ENCODE results near the gene OTX1.

OTX1 gene

DNA sequence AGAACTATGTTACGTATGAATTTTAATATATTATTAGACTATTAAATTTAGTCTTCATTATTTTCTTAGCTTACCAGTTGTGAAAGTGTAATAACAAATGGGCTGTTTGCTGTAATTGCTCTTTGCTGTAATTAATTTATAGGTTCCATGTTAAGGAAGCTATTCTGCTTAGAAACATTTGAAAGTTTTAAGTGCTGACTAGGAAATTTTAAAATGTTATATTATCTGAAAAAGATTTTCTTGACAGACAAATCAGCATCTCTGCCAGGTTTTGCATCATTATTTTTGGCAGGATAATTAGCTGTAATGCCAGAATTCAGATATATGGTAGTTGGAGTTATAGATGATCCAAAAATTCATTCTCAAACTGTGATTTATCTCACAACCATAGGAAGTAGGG lies 42.2 kb downstream of the OTX1 start:
- FAIRE-seq = no peak
- no peak for TF ChIP-seq POLR2A (IDR thresholded peaks at IDR 0.05; ENCODE audit: low read depth, low read length)

DNA sequence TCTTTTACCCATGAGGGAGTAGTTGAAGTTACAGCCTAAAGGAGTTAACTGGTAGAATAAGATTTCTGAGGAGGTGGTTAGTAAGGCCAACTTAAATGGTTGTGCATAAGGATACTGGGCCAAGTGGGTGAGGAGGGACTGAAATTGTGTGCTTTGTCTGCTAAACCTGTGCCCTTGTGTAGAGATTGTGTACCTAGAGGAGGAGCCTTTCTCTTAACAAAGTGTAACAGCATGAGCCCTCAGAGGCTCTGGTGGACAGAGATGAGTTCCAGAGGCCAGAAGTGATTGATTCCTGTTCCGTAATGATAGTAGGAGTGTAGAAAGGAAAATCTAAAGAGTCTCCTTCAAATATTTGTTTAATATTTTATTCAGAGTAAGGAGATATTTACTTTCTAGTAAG lies 42.9 kb downstream of the OTX1 start:
- TF ChIP-seq POLR2A (IDR thresholded peaks at IDR 0.05; ENCODE audit: low read depth, low read length) = no peak
- DNase-seq (ENCODE audit: insufficient read length, low spot score) (no peak), FAIRE-seq (no peak)

More for the DNA sequence above, 42.2 kb downstream of the OTX1 start:
- DNase-seq (ENCODE audit: insufficient read length, low spot score) = no peak

DNA sequence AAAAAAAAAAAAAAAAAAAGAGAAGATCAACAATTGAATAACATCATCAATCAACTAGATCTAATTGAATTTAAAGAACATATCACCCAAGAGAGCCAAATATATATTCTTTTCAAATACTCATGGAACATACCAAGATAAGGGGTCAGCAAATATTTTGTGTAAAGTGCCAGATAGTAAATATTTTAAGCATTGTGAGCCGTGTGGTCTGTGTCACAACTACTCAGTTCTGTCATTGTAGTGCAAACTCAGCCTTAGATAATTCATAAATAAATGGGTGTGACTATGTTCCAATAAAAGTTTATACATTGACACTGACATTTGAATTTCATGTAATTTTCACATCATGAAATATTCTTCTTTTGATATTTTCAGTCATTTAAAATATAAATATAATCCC lies 45.9 kb downstream of the OTX1 start:
- DNase-seq (ENCODE audit: insufficient read length, low spot score) = no peak
- no peak for FAIRE-seq
- TF ChIP-seq POLR2A (IDR thresholded peaks at IDR 0.05; ENCODE audit: low read depth, low read length) = no peak

GRCh38 chr2:63099032-63099431 lies 48.4 kb downstream of the OTX1 start:
- FAIRE-seq (no peak), DNase-seq (ENCODE audit: insufficient read length, low spot score) (no peak)
- TF ChIP-seq POLR2A (IDR thresholded peaks at IDR 0.05; ENCODE audit: low read depth, low read length) = no peak

- DNase-seq (ENCODE audit: insufficient read length, low spot score) = no peak
- TF ChIP-seq POLR2A (IDR thresholded peaks at IDR 0.05; ENCODE audit: low read depth, low read length) = no peak
- no peak for FAIRE-seq
These were observed 51.3 kb downstream of the OTX1 start for GRCh38 chr2:63101954-63102353.

- TF ChIP-seq POLR2A (IDR thresholded peaks at IDR 0.05; ENCODE audit: low read depth, low read length) = no peak
- DNase-seq (ENCODE audit: insufficient read length, low spot score) = no peak
- no peak for FAIRE-seq
These were observed 53.9 kb downstream of the OTX1 start for GRCh38 chr2:63104482-63104881.
